Mucosa of descending colon (tissue), 3 donors: ENCODE results near the gene TMC2. TPM values are rescaled to one million over a fixed set of nuclear protein-coding genes. Genes with fewer than 3 reads are reported as not detected.
A peak's percentile ranks its signal among the peaks of the same experiment; 100 is the strongest.

Experiments used
- ATAC-seq: fragments of 200-7000 bp; cut with Tn5 transposase; one replicate; pipeline ENCODE4 v1.9.1; 2020; ENCODE audit warnings: mild to moderate bottlenecking, moderate library complexity
- DNase-seq, 3 donors: peaks; one replicate each; pipeline ENCODE4 v3.0.0-alpha.2; 2020
- H3K36me3 ChIP-seq: fragments of 200-600 bp; one replicate; pipeline ENCODE4 v1.8.0; 2021; ENCODE audit warnings: low read depth, mild to moderate bottlenecking
- H3K4me1 ChIP-seq: fragments of 200-600 bp; one replicate; pipeline ENCODE4 v1.8.0; 2021; ENCODE audit warnings: low read depth, mild to moderate bottlenecking
- H3K4me3 ChIP-seq: fragments of 200-600 bp; one replicate; pipeline ENCODE4 v1.8.0; 2021; ENCODE audit warnings: mild to moderate bottlenecking
- H3K9me3 ChIP-seq: fragments of 200-600 bp; one replicate; pipeline ENCODE4 v1.8.0; 2021; ENCODE audit warnings: mild to moderate bottlenecking
- intact Hi-C, 2 donors: fragments of 100-400 bp; cut with DNase I in 1 of 2; cut with micrococcal nuclease in 1 of 2; formaldehyde crosslinking; loops; one replicate each; pipeline versions ENCODE4 v1.11.0 to v1.11.1; 2022; cut with DNase I, micrococcal nuclease
- total RNA-seq, 3 donors: library from RNA; stranded (reverse); fragmentation: NEBNext Ultra II Directional in 2 of 3; extraction: Animal tissue kit (Norgen Biotek cat#: 25700) in 2 of 3; gene quantifications; one replicate each; pipeline versions ENCODE4 v1.2.1 to v1.2.4, GENCODE V29; 2021 to 2023
- TF ChIP-seq, protein P1 (sequence below): fragments of 200-600 bp; IDR thresholded peaks from one replicate; pipeline ENCODE4 v1.8.0; 2022; ENCODE audit warnings: antibody characterized with exemption, mild to moderate bottlenecking
- donor health status: DM: no; HTN: no; CAD: no; lungs with moderate emphysema.
- donor health status: DM: no; HTN: no; CAD: no.
- donor health status: DM: no; HTN: yes; CAD: no.

TMC2 gene
- total RNA-seq, 3 donors from 2014 or later: 0.09 to 0.41 TPM; not detected in 1

DNA sequence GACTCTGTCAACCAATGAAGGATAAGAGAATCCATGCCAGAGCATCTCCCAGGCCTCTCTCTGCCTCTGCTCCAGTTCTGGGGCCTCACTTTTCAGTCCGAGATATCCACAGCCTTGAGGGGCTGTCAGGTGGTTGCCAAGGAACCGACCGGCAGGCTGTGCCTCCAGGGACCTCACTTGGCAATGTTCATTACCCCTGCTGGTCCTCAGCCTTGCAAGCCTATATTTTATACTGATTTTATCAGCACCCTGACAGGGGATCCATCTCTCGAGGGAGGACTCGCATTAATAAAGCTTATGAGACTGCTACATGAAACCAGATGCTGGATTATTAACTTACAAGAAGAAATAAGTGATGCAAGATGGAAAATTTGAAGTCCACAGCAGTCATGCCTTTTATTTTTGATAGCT, 39.9 kb downstream of the TMC2 start:
- DNase-seq (no peak), ATAC-seq (no peak)
- Histone ChIP-seq H3K4me3 (no peak overlapping the region), H3K4me1 (no peaks in the 10 kb centered on the region), H3K9me3 (no peaks in the 10 kb centered on the region), H3K36me3 (no peaks in the 10 kb centered on the region)
- TF ChIP-seq, protein P1, sequence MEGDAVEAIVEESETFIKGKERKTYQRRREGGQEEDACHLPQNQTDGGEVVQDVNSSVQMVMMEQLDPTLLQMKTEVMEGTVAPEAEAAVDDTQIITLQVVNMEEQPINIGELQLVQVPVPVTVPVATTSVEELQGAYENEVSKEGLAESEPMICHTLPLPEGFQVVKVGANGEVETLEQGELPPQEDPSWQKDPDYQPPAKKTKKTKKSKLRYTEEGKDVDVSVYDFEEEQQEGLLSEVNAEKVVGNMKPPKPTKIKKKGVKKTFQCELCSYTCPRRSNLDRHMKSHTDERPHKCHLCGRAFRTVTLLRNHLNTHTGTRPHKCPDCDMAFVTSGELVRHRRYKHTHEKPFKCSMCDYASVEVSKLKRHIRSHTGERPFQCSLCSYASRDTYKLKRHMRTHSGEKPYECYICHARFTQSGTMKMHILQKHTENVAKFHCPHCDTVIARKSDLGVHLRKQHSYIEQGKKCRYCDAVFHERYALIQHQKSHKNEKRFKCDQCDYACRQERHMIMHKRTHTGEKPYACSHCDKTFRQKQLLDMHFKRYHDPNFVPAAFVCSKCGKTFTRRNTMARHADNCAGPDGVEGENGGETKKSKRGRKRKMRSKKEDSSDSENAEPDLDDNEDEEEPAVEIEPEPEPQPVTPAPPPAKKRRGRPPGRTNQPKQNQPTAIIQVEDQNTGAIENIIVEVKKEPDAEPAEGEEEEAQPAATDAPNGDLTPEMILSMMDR: no peak
- intact Hi-C loops: no loop called here

DNA sequence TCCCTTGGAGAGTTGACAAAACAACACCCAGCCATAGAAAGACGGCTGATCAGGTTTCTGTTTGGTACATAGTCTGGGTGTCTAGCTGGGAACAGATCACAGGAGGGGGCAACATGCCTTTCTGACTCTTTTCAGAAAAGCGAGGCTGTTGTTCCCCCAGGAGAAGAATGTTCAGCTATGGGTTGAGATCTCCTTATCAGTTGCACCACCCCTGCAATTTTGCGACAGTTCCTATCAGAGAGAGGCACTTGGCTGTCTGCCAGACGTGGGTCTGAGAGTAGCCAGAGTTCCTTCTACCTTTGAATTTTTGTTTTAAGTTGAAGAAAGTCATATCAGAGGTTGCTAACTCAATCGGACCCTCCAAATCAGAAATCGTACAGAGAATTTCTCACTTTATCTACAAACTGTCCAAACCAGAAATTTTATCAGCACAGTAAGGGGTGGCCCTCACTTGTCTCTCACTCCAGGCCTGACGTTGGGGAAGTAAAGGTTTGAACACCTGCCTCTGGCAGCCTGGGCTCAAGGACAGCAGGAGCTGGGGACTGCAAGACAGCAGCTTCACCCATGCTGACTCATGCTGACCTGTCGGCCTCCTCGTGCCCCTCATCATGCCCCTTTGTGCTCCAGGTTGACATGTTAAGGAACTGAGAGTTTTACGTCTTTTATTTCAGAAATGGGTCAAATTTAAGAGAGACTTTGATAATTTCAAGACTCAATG, 42.3 kb downstream of the TMC2 start:
- TF ChIP-seq, protein P1: no peak
- Histone ChIP-seq H3K4me3 (no peak overlapping the region), H3K36me3 (no peaks in the 10 kb centered on the region), H3K4me1 (no peaks in the 10 kb centered on the region), H3K9me3 (no peaks in the 10 kb centered on the region)
- peak in 1 of 3 donors; percentile 43 for DNase-seq
- ATAC-seq: peak; percentile 58
- intact Hi-C loops: no loop called here

DNA sequence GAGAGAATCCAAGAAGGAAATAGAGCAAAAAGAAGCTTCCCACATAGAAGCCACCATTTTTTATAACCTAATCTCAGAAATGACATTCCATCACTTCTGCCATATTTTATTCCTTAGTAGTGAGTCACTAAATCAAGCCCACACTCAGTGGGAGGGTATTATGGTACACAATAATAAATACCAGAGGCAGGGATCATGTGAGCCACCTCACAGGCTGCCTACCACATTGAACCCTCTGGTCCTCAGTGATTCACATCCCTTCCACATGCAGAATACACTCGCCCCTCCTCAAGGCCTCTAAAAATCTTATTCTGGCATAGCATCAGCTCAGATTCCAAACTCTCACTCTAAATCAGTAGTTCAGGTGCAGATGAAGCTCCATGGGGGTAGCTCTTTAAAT, 49.4 kb downstream of the TMC2 start:
- ATAC-seq: no peak
- intact Hi-C loops: no loop called here

DNA sequence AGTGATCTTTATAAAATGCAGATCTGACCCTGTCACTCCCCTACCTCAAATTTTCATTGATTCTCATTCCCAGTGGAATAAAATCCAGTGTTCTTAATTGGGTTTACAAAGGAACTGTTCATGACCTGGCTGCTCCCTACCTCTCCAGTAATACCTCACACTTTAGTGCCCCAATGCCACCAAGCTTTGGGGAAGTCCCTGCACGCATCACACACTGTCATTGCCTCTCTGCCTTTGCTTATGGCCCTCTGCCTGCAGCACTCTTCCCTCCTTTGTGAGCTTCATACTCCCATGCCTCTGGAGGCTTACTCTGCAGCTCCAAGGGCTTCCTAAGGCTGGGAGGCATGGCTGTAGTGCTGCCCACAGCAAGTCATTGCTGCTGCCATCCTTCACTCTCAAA, 57.4 kb downstream of the TMC2 start:
- Histone ChIP-seq H3K36me3 (no peaks in the 10 kb centered on the region), H3K4me3 (no peak overlapping the region), H3K4me1 (no peaks in the 10 kb centered on the region), H3K9me3 (no peaks in the 10 kb centered on the region)
- TF ChIP-seq, protein P1: no peak
- DNase-seq (no peak), ATAC-seq (no peak)
- intact Hi-C loops: no loop called here

More for the DNA sequence above, 49.4 kb downstream of the TMC2 start:
- Histone ChIP-seq H3K4me3 (no peak overlapping the region), H3K9me3 (no peaks in the 10 kb centered on the region), H3K36me3 (no peaks in the 10 kb centered on the region), H3K4me1 (no peaks in the 10 kb centered on the region)
- TF ChIP-seq, protein P1: no peak
- no peak for DNase-seq

DNA sequence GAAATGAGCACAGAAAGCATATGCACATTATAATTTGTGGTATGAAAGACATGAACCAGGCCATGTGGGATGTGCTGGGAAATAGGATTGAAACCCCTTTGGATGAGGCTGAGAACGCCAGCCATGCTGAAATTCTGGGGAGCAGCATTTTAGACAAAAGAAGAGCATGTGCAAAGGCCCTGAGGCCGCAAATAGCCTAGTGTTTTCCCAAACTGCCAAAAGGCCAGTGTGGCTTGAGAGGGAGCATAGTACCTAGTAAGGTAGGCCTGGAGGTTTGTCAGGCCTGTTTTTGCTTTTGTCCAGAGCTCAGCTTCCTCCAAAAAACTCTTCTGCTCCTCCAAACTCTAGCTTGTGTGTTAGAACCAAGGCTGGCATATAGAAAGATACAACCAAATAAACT, 58.7 kb downstream of the TMC2 start:
- Histone ChIP-seq H3K36me3 (no peaks in the 10 kb centered on the region), H3K4me1 (peaks cover 4% of the 10 kb centered on the region), H3K9me3 (no peaks in the 10 kb centered on the region), H3K4me3 (no peak overlapping the region)
- TF ChIP-seq, protein P1: no peak
- intact Hi-C loops: no loop called here
- ATAC-seq (no peak), DNase-seq (no peak)
